Activated CD4-positive, alpha-beta T cell treated with anti-CD3 and anti-CD28 coated beads, Interleukin-2, amount 50 U/mL, for 24 hours (primary cell): Measurements from ENCODE around the gene KLF5.
"Not testable (repeated sequence)": the region's sequence is repeated elsewhere in the genome, so short reads cannot be mapped to it uniquely, and the experiment has no call there.

Experiments
- DNase-seq, 2 donors: peaks; one replicate each; pipeline ENCODE4 v3.0.0-alpha.2; 2020; ENCODE audit warnings: low read depth in 1 of 2, low spot score in 1 of 2

The KLF5 gene

GRCh38 chr13:73082895-73083294, 24.1 kb downstream of the KLF5 start:
- no peak for DNase-seq

GRCh38 chr13:73088332-73088935, 29.6 kb downstream of the KLF5 start:
- no peak for DNase-seq

- DNase-seq: no peak
Measured at GRCh38 chr13:73089213-73089612, 30.4 kb downstream of the KLF5 start.

- no peak for DNase-seq
Measured at GRCh38 chr13:73090116-73090822, 31.5 kb downstream of the KLF5 start.

GRCh38 chr13:73090823-73091187, 32.0 kb downstream of the KLF5 start:
- no peak for DNase-seq

- no peak for DNase-seq
Measured at GRCh38 chr13:73092829-73093228, 34.0 kb downstream of the KLF5 start.

- no peak for DNase-seq
Measured at GRCh38 chr13:73096173-73096572, 37.4 kb downstream of the KLF5 start.

GRCh38 chr13:73096638-73097037, 37.8 kb downstream of the KLF5 start:
- no peak for DNase-seq

GRCh38 chr13:73100781-73101180, 42.0 kb downstream of the KLF5 start:
- DNase-seq: not testable (repeated sequence)

GRCh38 chr13:73101351-73102007, 42.7 kb downstream of the KLF5 start:
- no peak for DNase-seq

GRCh38 chr13:73103238-73103637, 44.4 kb downstream of the KLF5 start:
- no peak for DNase-seq

- DNase-seq: no peak
Measured at GRCh38 chr13:73106513-73107178, 47.8 kb downstream of the KLF5 start.

GRCh38 chr13:73107481-73107880, 48.7 kb downstream of the KLF5 start:
- no peak for DNase-seq

GRCh38 chr13:73107970-73108369, 49.2 kb downstream of the KLF5 start:
- DNase-seq: no peak

GRCh38 chr13:73109288-73109899, 50.6 kb downstream of the KLF5 start:
- no peak for DNase-seq

GRCh38 chr13:73109969-73110368, 51.2 kb downstream of the KLF5 start:
- DNase-seq: no peak

- DNase-seq: no peak
Measured at GRCh38 chr13:73110814-73111213, 52.0 kb downstream of the KLF5 start.

- DNase-seq: no peak
Measured at GRCh38 chr13:73111331-73111730, 52.5 kb downstream of the KLF5 start.

GRCh38 chr13:73119612-73120011, 60.8 kb downstream of the KLF5 start:
- no peak for DNase-seq
